Activated CD8-positive, alpha-beta T cell treated with anti-CD3 and anti-CD28 coated beads for 36 hours (primary cell): Measurements from ENCODE around the gene MRPL36. TPM values are rescaled to one million over a fixed set of nuclear protein-coding genes. Genes with fewer than 3 reads are reported as not detected.

ENCODE experiments used
- ATAC-seq: fragments of 200-7000 bp; cut with Tn5 transposase; one replicate; pipeline ENCODE4 v1.10.0; 2021; ENCODE audit warnings: mild to moderate bottlenecking, moderate library complexity
- CTCF ChIA-PET: fragments of 350-600 bp; sonication (Branson Sonifier 250); formaldehyde crosslinking; loops from one replicate; lab custom pipeline; 2021; ENCODE audit warnings: antibody characterized with exemption; lab: Charles Lee
- POLR2A ChIA-PET: fragments of 350-600 bp; sonication (Branson Sonifier 250); formaldehyde crosslinking; loops from one replicate; lab custom pipeline; 2021; ENCODE audit warnings: antibody characterized with exemption; lab: Charles Lee
- DNase-seq: peaks from one replicate; pipeline ENCODE4 v3.0.0-alpha.2; 2020
- H3K27ac Mint-ChIP-seq: one replicate; pipeline ENCODE4 v1.8.0; 2021; ENCODE audit warnings: mild to moderate bottlenecking, mixed read lengths
- H3K27me3 Mint-ChIP-seq: one replicate; pipeline ENCODE4 v1.8.0; 2021; ENCODE audit warnings: mixed read lengths
- H3K36me3 Mint-ChIP-seq: one replicate; pipeline ENCODE4 v1.8.0; 2021; ENCODE audit warnings: low read depth, mixed read lengths
- H3K4me1 Mint-ChIP-seq: one replicate; pipeline ENCODE4 v1.8.0; 2021; ENCODE audit warnings: low read depth, mixed read lengths
- H3K4me3 Mint-ChIP-seq: one replicate; pipeline ENCODE4 v1.8.0; 2021; ENCODE audit warnings: mild to moderate bottlenecking, moderate library complexity, mixed read lengths
- H3K9me3 Mint-ChIP-seq: one replicate; pipeline ENCODE4 v1.8.0; 2021; ENCODE audit warnings: mixed read lengths
- intact Hi-C: fragments of 100-400 bp; cut with micrococcal nuclease; formaldehyde crosslinking; loops from one replicate; pipeline ENCODE4 v1.10.0; 2022
- total RNA-seq, 2 experiments: library from RNA; stranded (reverse); gene quantifications; one replicate each; pipeline ENCODE4 v1.2.3, GENCODE V29; 2021
- TF ChIP-seq, protein P1 (sequence below): fragments of 200-600 bp; IDR thresholded peaks from one replicate; pipeline ENCODE4 v1.8.0; 2022; ENCODE audit warnings: antibody characterized with exemption, mild to moderate bottlenecking

Gene MRPL36
- total RNA-seq, 2 experiments from 2014 or later = 80.1 to 87.2 TPM

DNA sequence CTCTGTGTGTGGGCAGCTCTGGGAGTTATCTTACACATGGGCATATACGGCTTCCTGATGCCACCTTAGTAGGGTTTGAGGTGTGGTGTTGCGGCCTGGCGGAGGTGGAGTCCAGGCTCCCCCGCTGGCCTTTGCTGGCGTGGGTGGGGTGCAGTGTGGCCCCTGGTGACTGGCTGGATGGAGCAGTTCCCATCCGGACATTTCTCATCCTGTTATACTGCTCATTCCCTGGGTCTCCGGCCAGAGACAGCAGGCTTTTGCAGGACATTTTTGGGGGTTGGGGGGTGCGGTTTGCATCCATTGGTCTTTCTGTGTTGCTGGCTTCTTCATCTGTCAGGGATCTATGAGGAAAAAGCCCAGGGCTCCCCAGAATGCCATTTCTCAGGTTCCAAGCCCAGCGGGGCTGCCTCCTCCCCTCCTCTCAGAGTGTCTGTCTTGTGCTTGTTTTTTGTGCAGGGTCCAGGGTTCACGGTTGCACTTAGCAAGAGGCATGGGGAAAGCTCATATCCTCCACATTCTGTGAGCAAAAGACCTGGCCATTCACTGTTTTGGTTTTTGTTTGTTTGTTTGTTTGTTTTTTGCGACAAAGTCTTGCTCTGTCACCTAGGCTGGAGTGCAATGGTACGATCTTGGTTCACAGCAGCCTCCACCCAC, 23.9 kb upstream of the MRPL36 start:
- peaks cover 31% of the 10 kb centered on the region for H3K36me3 Mint-ChIP-seq
- H3K4me3 Mint-ChIP-seq = no peak overlapping the region
- H3K4me1 Mint-ChIP-seq = no peaks in the 10 kb centered on the region

DNA sequence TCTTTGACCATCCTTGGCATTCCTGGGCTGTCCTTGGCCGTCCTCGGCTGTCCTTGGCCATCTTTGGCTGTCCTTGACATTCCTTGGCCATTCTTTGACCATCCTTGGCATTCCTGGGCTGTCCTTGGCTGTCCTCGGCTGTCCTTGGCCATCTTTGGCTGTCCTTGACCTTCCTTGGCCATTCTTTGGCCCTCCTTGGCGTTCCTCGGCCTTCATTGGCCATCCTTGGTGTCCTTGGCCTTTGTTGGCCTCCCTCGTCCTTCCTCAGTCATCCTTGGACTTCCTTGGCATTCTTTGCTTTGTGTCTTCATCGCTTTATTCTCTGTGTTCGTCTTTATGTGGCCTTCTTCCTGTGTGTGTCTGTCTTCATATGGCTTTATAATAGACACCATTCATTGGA, 22.2 kb upstream of the MRPL36 start:
- H3K27ac Mint-ChIP-seq = no peak overlapping the region

More for the DNA sequence above, 23.9 kb upstream of the MRPL36 start:
- Mint-ChIP-seq H3K27me3 (no peaks in the 10 kb centered on the region), H3K9me3 (no peaks in the 10 kb centered on the region), H3K27ac (no peak overlapping the region)
- ChIA-PET POLR2A (interaction anchor here (0.6 kb wide), 1 partner anchor 119 kb away, joined by 4 read pairs; no protein-coding TSS in a partner anchor), CTCF (no interaction called here)
- TF ChIP-seq, protein P1, sequence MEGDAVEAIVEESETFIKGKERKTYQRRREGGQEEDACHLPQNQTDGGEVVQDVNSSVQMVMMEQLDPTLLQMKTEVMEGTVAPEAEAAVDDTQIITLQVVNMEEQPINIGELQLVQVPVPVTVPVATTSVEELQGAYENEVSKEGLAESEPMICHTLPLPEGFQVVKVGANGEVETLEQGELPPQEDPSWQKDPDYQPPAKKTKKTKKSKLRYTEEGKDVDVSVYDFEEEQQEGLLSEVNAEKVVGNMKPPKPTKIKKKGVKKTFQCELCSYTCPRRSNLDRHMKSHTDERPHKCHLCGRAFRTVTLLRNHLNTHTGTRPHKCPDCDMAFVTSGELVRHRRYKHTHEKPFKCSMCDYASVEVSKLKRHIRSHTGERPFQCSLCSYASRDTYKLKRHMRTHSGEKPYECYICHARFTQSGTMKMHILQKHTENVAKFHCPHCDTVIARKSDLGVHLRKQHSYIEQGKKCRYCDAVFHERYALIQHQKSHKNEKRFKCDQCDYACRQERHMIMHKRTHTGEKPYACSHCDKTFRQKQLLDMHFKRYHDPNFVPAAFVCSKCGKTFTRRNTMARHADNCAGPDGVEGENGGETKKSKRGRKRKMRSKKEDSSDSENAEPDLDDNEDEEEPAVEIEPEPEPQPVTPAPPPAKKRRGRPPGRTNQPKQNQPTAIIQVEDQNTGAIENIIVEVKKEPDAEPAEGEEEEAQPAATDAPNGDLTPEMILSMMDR = no peak
- DNase-seq (no peak), ATAC-seq (no peak)
- intact Hi-C loops = no loop called here

DNA sequence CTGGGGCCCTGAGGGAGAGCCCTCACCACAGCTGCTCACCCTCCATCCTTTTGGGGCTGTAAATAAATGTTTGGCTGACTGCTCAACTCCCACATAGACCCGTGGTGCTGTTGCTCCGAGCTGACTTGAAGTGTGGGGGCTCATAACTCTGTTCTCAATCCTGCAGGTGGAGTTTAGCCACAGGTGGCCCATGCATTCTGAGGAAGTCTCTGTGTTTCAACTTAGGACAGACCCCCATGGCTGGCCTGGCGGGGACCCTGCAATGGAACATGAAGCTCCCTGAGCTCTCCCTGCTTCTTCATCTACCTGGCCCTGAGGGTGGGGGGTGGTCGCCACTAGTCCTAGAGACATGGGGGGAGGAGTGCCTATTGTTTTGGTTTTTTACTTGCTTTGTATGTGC, 21.3 kb upstream of the MRPL36 start:
- intact Hi-C loops = no loop called here
- Mint-ChIP-seq H3K27me3 (no peaks in the 10 kb centered on the region), H3K9me3 (no peaks in the 10 kb centered on the region), H3K4me3 (no peak overlapping the region), H3K36me3 (peaks cover 54% of the 10 kb centered on the region), H3K27ac (no peak overlapping the region), H3K4me1 (no peaks in the 10 kb centered on the region)
- no peak for ATAC-seq
- no peak for DNase-seq
- TF ChIP-seq, protein P1 = no peak
- POLR2A ChIA-PET = interaction anchor here (0.9 kb wide), 1 partner anchor 13 kb away, joined by 4 read pairs; no protein-coding TSS in a partner anchor
- CTCF ChIA-PET = no interaction called here

More for the DNA sequence above, 22.2 kb upstream of the MRPL36 start:
- H3K9me3 Mint-ChIP-seq = no peaks in the 10 kb centered on the region
- ChIA-PET POLR2A (interaction anchor here (0.9 kb wide), 1 partner anchor 19 kb away, joined by 3 read pairs; no protein-coding TSS in a partner anchor), CTCF (no interaction called here)
- TF ChIP-seq, protein P1 = no peak
- DNase-seq (no peak), ATAC-seq (no peak)
- intact Hi-C loops = no loop called here
- H3K4me1 Mint-ChIP-seq = no peaks in the 10 kb centered on the region
- no peak overlapping the region for H3K4me3 Mint-ChIP-seq
- H3K36me3 Mint-ChIP-seq = peaks cover 47% of the 10 kb centered on the region
- H3K27me3 Mint-ChIP-seq = no peaks in the 10 kb centered on the region

DNA sequence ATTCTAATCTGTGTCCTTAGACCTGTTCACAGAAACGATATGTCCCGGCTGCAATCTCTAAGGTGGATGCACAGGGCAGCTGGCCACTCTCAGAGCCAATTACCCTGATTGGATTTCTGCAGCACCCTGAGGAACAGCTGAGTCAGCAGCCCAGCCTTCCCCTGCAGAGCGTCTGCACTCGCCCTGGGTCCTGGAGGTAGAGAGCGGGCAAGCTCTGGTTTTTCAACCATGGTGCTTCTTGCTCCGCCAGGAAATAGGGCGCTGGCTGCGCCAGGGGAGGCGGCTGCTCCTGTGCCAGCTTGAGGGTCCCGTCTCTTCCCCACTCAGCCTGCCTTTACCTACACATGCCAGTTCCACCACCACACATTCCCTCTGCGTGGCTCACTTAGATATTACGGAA, 20.7 kb upstream of the MRPL36 start:
- ChIA-PET CTCF (interaction anchor here (1.0 kb wide), 1 partner anchor 57 kb away, joined by 3 read pairs; no protein-coding TSS in a partner anchor), POLR2A (interaction anchor here (0.9 kb wide), 1 partner anchor 12 kb away, joined by 4 read pairs; no protein-coding TSS in a partner anchor)
- DNase-seq (no peak), ATAC-seq (no peak)
- H3K4me3 Mint-ChIP-seq = no peak overlapping the region
- H3K36me3 Mint-ChIP-seq = peaks cover 58% of the 10 kb centered on the region
- no peak overlapping the region for H3K27ac Mint-ChIP-seq
- no peaks in the 10 kb centered on the region for H3K27me3 Mint-ChIP-seq
- no peaks in the 10 kb centered on the region for H3K4me1 Mint-ChIP-seq
- TF ChIP-seq, protein P1 = no peak
- intact Hi-C loops = no loop called here
- H3K9me3 Mint-ChIP-seq = no peaks in the 10 kb centered on the region

DNA sequence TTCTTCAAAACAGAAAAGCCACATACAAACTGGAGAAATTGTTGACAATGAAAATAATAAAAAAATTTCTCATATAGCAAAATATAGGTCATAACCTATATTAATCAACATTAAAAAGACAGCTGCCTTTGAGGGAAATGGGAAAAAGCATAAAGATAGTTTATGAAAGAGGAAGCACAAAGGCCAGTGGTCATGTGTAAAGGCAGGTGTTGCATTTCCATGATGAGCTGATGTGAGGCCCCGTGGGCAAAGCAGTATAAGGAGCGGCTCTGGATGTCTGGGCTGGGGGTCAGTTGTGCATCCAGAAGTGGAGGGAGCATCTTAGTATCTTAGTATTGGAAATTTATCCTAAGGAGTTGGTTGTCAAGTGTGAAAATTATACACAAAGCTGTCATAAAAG, 19.8 kb upstream of the MRPL36 start:
- DNase-seq (no peak), ATAC-seq (no peak)
- POLR2A ChIA-PET = interaction anchor here (2.1 kb wide), 1 partner anchor 15 kb away, joined by 5 read pairs; no protein-coding TSS in a partner anchor
- intact Hi-C loops = no loop called here
- no peaks in the 10 kb centered on the region for H3K27me3 Mint-ChIP-seq
- TF ChIP-seq, protein P1 = no peak
- peaks cover 66% of the 10 kb centered on the region for H3K36me3 Mint-ChIP-seq
- H3K4me3 Mint-ChIP-seq = no peak overlapping the region
- H3K27ac Mint-ChIP-seq = peak overlapping the region; percentile 30
- no peaks in the 10 kb centered on the region for H3K9me3 Mint-ChIP-seq
- CTCF ChIA-PET = interaction anchor here (1.0 kb wide), 1 partner anchor 56 kb away, joined by 3 read pairs; no protein-coding TSS in a partner anchor
- H3K4me1 Mint-ChIP-seq = no peaks in the 10 kb centered on the region
